GM06990 (cell line): ENCODE results near the gene UBE2Q2.
"Not testable (repeated sequence)": the region's sequence is repeated elsewhere in the genome, so short reads cannot be mapped to it uniquely, and the experiment has no call there.

Source experiments
- DNase-seq: peaks from one replicate; pipeline ENCODE4 v3.0.0-alpha.2; 2011; ENCODE audit not compliant: insufficient read length; ENCODE audit errors: extremely low read depth
- H3K27me3 ChIP-seq: replicated peaks from 2 replicates; pipeline ENCODE4 v1.6.0; 2011; ENCODE audit warnings: low read length; ENCODE audit not compliant: control insufficient read depth, insufficient read depth
- H3K36me3 ChIP-seq: 2 replicates; pipeline ENCODE4 v1.5.1; 2011; ENCODE audit warnings: low read length; ENCODE audit not compliant: control insufficient read depth, insufficient read depth
- H3K4me3 ChIP-seq: replicated peaks from 2 replicates; pipeline ENCODE4 v1.5.1; 2011; ENCODE audit warnings: low read depth, mild to moderate bottlenecking, control low read depth, low read length
- CTCF ChIP-seq: IDR thresholded peaks from 2 replicates; pipeline ENCODE4 v1.5.1; 2011; ENCODE audit warnings: low read length, control low read depth, mild to moderate bottlenecking, inconsistent platforms; ENCODE audit not compliant: insufficient read depth, poor library complexity, severe bottlenecking

UBE2Q2 gene

GRCh38 chr15:75857886-75858285 is 14.6 kb downstream of the UBE2Q2 start:
- Histone ChIP-seq H3K36me3 (peaks cover 6% of the 10 kb centered on the region), H3K4me3 (no peak overlapping the region), H3K27me3 (no peaks in the 10 kb centered on the region)
- DNase-seq, result no peak
- no peak for TF ChIP-seq CTCF

- H3K27me3 ChIP-seq, result no peaks in the 10 kb centered on the region
- H3K4me3 ChIP-seq, result no peak overlapping the region
- H3K36me3 ChIP-seq, result peaks cover 3% of the 10 kb centered on the region
- DNase-seq, result no peak
- TF ChIP-seq CTCF, result no peak
Observed at GRCh38 chr15:75861750-75862402, 18.6 kb downstream of the UBE2Q2 start.

- H3K4me3 ChIP-seq, result no peak overlapping the region
- DNase-seq, result no peak
- no peak for TF ChIP-seq CTCF
- peaks cover 3% of the 10 kb centered on the region for H3K36me3 ChIP-seq
- H3K27me3 ChIP-seq, result no peaks in the 10 kb centered on the region
Observed at GRCh38 chr15:75862796-75863195, 19.5 kb downstream of the UBE2Q2 start.

GRCh38 chr15:75864213-75865059 is 21.2 kb downstream of the UBE2Q2 start:
- Histone ChIP-seq H3K36me3 (peaks cover 3% of the 10 kb centered on the region), H3K4me3 (no peak overlapping the region), H3K27me3 (no peaks in the 10 kb centered on the region)
- TF ChIP-seq CTCF, result no peak
- no peak for DNase-seq

GRCh38 chr15:75866045-75866444 is 22.8 kb downstream of the UBE2Q2 start:
- not testable (repeated sequence) for H3K36me3 ChIP-seq, H3K27me3 ChIP-seq, DNase-seq, H3K4me3 ChIP-seq

GRCh38 chr15:75866916-75867315 is 23.7 kb downstream of the UBE2Q2 start:
- no peak for DNase-seq
- TF ChIP-seq CTCF, result no peak
- Histone ChIP-seq H3K27me3 (no peaks in the 10 kb centered on the region), H3K36me3 (no peaks in the 10 kb centered on the region), H3K4me3 (no peak overlapping the region)
